Nasal cavity respiratory epithelium epithelial cell of viscerocranial mucosa (primary cell): ENCODE measurements around the gene CAPN14. TPM values are rescaled to one million over a fixed set of nuclear protein-coding genes. Genes with fewer than 3 reads are reported as not detected.

Experiments
- total RNA-seq: library from RNA; depleted of rRNA; stranded (reverse); fragments of >200 nt; gene quantifications from 2 replicates; pipeline ENCODE4 v1.2.3, GENCODE V29; 2014

The CAPN14 gene, protein sequence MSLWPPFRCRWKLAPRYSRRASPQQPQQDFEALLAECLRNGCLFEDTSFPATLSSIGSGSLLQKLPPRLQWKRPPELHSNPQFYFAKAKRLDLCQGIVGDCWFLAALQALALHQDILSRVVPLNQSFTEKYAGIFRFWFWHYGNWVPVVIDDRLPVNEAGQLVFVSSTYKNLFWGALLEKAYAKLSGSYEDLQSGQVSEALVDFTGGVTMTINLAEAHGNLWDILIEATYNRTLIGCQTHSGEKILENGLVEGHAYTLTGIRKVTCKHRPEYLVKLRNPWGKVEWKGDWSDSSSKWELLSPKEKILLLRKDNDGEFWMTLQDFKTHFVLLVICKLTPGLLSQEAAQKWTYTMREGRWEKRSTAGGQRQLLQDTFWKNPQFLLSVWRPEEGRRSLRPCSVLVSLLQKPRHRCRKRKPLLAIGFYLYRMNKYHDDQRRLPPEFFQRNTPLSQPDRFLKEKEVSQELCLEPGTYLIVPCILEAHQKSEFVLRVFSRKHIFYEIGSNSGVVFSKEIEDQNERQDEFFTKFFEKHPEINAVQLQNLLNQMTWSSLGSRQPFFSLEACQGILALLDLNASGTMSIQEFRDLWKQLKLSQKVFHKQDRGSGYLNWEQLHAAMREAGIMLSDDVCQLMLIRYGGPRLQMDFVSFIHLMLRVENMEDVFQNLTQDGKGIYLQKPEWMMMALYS
- 1.4 and 6.1 TPM in 2 replicates for total RNA-seq

DNA sequence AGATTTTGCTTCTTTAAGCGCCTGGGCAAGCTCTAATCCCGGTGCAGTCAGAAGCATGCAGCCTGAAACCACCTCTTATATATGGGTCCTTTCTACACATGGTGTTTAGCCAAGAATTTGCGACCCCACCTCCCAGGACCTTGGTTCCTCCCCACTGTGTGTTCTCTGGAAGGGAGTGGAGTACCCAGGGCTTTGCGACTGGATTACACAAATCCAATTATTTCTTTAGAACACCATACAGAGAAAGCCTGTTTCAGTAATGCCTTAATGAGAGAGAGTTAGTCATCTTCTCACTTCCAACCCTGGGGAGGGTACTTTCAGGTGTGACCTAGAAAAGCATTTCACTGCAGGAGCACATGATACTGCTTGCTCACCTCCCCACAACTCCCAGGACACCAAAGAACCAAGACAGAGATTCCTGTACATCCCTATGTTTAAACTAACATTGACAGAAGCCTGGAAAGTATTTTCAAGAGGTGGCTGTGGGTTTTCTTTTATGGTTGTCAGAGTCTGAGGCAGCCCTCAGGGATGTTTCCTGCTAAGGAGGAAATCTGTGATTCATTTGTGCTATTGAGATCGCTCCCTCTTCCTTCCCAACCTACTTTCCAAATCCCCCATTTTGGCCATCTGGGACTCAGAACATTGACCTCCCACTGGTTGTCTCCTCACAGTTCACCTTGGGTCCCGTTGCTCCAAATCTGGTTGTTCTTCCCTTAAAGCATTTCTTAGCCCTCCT is at the start of gene CAPN14:
TSS of gene CAPN14 (minus strand) at position 51 of the 736 bp plus-strand sequence. CDS start 12,068 bp downstream, outside the sequence.

GRCh38 chr2:31233741-31234682 is 16.7 kb upstream of the CAPN14 start, which contains the start of gene EHD3:
EHD3 (plus strand) TSS chr2:31234152; CDS start chr2:31234622, 470 bp downstream.

DNA sequence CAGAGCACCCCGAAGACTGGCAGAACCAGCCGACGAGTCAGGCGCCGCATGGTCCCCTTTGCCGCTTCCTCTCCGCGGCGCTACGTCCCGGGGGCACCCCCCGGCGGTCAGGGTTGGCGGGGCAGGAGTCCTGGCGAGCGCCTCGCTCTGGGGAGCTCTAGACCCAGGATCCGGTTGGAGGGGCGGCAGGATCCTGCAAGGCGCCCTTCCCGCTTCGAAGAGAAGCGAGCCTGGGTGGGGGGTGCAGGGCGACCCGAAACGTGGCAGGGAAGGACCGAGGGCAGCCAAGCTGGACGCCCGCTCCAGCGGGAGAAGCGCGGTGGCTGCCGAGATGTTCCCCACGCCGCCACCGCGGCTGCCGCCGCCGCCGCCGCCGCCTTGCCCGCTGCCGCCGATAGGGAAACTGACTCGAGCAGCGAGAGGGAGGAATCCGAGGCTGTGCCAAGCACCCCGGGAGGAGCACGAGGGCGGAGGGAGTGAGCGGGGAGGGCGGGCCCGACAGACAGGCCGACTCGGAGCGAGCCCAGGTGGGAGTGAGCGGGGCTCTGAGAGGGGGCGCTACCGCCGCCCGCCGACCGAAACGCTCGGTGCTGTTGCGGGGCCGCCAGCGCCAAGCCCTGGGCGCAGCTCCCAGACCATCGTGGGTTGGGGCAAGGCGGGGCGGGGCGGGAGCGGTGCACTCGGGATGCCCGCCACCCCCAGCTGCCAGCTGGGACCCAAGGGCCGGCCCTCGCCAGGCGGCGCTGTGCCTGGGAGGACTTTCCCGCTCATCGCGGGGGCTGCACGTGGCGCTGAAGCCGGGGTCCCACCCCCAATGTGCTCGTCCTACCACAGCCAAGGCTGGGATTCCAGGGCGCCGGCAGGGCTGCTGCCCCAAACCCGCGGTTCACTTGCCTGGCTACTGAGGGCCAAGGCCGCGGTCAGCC is 79.0 kb downstream of the CAPN14 start, which contains the start of gene GALNT14:
TSS of gene GALNT14 (minus strand) at position 404 of the 926 bp plus-strand sequence. CDS start at position 50, 354 bp downstream.

Other genes with a start within 250 kb of the CAPN14 start
- gene GALNT14, start 79.1 kb downstream of the CAPN14 start, total RNA-seq: 16.4 and 22.5 TPM in 2 replicates
- 1.4 and 7.6 TPM in 2 replicates for gene EHD3, start 16.6 kb upstream of the CAPN14 start, total RNA-seq
- 8.2 and 16.9 TPM in 2 replicates for gene XDH, start 197.2 kb upstream of the CAPN14 start, total RNA-seq